Adrenal gland (tissue), 5 donors: ENCODE data around the gene SARNP.

Experiments
- CTCF ChIP-seq, 6 experiments: fragments of 450-650 bp in 4 of 6; fragments of 200-600 bp in 2 of 6; sonication (generic) in 1 of 6; IDR thresholded peaks; 1 replicate in 5 of 6; 2 replicates in 1 of 6; pipeline versions ENCODE4 v1.5.1 to v1.8.0; 2016 to 2021; ENCODE audit warnings: antibody characterized with exemption in 6 of 6, mild to moderate bottlenecking in 2 of 6, moderate library complexity in 1 of 6
- POLR2A ChIP-seq, 2 donors: fragments of 450-650 bp; IDR thresholded peaks; one replicate each; pipeline ENCODE4 v1.6.1; 2017; ENCODE audit warnings: antibody characterized with exemption in 2 of 2, mild to moderate bottlenecking in 2 of 2, moderate library complexity in 1 of 2
- donor health status: DM: no; HTN: no; CAD: no.

DNA sequence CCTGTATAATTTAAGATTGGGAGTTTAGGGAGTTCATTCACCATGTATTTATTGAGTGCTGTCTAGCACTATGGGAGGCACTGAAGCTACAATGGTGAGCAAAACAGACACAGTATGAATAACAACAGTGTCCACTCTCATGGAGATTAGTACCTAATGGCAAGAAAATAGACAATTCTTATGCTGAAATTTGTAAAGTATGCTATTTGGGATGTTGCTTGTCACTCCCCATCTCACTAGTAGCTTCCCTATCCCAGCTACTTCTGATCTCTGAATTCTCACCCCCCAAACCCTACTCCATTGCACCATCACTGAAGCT is 70.7 kb downstream of the SARNP start:
- TF ChIP-seq CTCF (IDR thresholded peaks at IDR 0.05) (no peak), POLR2A (IDR thresholded peaks at IDR 0.05) (no peak)
